Astrocyte of the spinal cord (primary cell): Measurements from ENCODE around the gene JAKMIP3.

Source experiments
- DNase-seq: peaks from one replicate; pipeline ENCODE4 v3.0.0; 2011; ENCODE audit warnings: low read depth, low spot score
- H3K4me3 ChIP-seq: 2 replicates; pipeline ENCODE4 v1.5.1; 2011; ENCODE audit warnings: low read depth, mild to moderate bottlenecking, low read length, moderate library complexity
- CTCF ChIP-seq: IDR thresholded peaks from 2 replicates; pipeline ENCODE4 v1.5.1; 2012; ENCODE audit warnings: low read depth, mild to moderate bottlenecking, low read length, inconsistent platforms
- in situ Hi-C: cut with HindIII; loops from 2 replicates; pipeline ENCODE4 v1.10.0; 2017; ENCODE audit warnings: low sequenced_read_pairs

The JAKMIP3 gene

DNA sequence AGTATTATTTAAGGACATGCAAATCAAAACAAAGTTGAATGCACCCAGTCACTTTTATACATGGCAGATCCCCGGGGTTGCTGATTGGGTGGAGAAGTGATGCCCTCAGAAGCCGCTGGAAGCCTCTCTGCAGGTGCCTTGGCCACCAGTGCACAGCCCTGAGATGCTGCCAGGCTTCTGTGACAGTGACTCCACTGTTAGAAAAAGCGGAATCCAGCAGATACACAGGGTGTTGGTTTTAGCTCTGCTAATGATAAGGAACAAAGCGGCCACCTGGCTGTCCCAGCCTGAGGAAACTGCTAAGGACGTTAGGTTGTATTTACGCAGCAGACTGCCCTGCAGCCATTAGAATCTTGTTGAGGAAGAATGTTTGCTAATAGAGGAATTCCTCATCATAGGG, 47.5 kb downstream of the JAKMIP3 start:
- DNase-seq, result no peak

GRCh38 chr10:132113766-132114365, 48.1 kb downstream of the JAKMIP3 start:
- H3K4me3 ChIP-seq, result no peak overlapping the region
- no peak for DNase-seq
- no peak for TF ChIP-seq CTCF
- in situ Hi-C loops, result no loop called here

More for the DNA sequence above, 47.5 kb downstream of the JAKMIP3 start:
- H3K4me3 ChIP-seq, result no peak overlapping the region
- no peak for TF ChIP-seq CTCF
- in situ Hi-C loops, result no loop called here

DNA sequence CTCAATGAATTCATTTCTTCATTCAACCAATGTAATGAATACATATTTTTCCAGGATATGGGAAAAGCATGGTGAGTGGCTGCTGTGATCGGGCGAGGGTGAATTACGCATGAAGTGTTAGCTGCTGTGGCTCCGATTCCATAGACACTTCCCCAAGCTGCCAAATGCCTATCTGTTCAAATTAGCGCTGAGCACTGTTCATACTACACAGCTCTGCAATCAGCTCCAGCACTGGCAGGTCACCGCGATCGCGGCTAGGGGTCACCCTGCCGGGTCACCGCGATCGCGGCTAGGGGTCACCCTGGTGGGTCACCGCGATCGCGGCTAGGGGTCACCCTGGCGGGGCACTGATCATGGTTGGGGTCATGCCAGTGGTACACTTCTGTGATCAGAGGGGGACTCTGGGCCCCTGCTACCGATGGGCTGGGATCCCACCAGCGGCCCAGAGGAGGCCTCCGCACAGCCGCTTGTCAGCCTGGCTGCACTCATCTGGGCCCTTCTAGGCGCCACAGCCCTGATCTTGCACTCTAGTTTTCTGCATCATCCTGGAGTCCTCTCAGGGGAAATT, 49.3 kb downstream of the JAKMIP3 start:
- no peak for DNase-seq
- H3K4me3 ChIP-seq, result no peak overlapping the region
- in situ Hi-C loops, result no loop called here
- TF ChIP-seq CTCF, result no peak
